NT2/D1 (cell line): ENCODE measurements around the gene RERE.

Source experiments
- YY1 ChIP-seq: IDR thresholded peaks from 2 replicates; pipeline ENCODE4 v1.6.1; 2011; ENCODE audit not compliant: insufficient read length, insufficient read depth
- ZNF274 ChIP-seq: IDR thresholded peaks from 2 replicates; pipeline ENCODE4 v1.6.1; 2011; ENCODE audit warnings: mild to moderate bottlenecking, low read depth, low read length

DNA sequence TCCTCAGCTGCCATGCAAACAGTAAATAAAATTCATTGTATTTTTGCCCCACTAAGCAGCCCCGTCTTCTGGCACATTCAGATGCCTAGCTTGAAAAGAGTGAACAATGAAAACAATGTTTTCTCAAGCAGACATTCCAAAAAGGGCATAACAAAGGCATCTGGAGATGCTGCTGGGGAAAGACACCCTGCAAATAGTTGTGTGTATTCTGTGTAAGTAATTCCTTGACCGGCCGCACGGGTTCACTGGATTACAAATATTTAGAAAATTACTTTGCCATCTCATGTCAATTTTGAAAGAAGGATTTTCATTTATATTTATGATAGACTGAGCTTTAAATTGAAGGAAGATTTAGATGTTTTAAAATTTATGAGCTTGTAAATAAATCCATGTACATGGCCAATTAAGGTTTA is 357.3 kb downstream of the RERE start:
- TF ChIP-seq ZNF274, result no peak
- TF ChIP-seq YY1, result no peak
